GM20000 (cell line): ENCODE measurements around the gene CBFB.

ENCODE experiments used
- DNase-seq: peaks from one replicate; pipeline ENCODE4 v3.0.0; 2012; ENCODE audit warnings: low spot score
- TF ChIP-seq, protein P1 (sequence below): IDR thresholded peaks from 2 replicates; pipeline ENCODE4 v1.5.1; 2012; ENCODE audit warnings: mild to moderate bottlenecking, control low read depth; ENCODE audit errors: extremely low read depth, missing control alignments

CBFB gene

DNA sequence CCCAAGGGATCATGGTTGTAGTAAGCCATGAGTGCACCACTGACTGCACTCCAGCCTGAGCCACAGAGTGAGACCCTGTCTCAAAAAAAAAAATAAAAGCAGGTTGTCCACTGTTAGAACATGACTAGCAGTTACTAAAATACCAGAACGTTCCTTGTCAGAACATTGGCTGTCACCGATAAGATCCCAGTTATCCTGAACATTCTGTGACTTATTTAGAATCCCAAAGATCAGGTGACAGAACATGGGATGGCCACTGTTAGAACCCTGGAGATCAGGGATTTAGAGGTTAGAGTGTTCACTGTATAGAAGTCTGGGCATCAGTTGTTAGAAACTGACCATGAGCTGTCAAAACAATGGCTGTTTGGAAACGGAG lies 32.0 kb upstream of the CBFB start:
- TF ChIP-seq, protein P1, sequence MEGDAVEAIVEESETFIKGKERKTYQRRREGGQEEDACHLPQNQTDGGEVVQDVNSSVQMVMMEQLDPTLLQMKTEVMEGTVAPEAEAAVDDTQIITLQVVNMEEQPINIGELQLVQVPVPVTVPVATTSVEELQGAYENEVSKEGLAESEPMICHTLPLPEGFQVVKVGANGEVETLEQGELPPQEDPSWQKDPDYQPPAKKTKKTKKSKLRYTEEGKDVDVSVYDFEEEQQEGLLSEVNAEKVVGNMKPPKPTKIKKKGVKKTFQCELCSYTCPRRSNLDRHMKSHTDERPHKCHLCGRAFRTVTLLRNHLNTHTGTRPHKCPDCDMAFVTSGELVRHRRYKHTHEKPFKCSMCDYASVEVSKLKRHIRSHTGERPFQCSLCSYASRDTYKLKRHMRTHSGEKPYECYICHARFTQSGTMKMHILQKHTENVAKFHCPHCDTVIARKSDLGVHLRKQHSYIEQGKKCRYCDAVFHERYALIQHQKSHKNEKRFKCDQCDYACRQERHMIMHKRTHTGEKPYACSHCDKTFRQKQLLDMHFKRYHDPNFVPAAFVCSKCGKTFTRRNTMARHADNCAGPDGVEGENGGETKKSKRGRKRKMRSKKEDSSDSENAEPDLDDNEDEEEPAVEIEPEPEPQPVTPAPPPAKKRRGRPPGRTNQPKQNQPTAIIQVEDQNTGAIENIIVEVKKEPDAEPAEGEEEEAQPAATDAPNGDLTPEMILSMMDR = no peak
- no peak for DNase-seq

DNA sequence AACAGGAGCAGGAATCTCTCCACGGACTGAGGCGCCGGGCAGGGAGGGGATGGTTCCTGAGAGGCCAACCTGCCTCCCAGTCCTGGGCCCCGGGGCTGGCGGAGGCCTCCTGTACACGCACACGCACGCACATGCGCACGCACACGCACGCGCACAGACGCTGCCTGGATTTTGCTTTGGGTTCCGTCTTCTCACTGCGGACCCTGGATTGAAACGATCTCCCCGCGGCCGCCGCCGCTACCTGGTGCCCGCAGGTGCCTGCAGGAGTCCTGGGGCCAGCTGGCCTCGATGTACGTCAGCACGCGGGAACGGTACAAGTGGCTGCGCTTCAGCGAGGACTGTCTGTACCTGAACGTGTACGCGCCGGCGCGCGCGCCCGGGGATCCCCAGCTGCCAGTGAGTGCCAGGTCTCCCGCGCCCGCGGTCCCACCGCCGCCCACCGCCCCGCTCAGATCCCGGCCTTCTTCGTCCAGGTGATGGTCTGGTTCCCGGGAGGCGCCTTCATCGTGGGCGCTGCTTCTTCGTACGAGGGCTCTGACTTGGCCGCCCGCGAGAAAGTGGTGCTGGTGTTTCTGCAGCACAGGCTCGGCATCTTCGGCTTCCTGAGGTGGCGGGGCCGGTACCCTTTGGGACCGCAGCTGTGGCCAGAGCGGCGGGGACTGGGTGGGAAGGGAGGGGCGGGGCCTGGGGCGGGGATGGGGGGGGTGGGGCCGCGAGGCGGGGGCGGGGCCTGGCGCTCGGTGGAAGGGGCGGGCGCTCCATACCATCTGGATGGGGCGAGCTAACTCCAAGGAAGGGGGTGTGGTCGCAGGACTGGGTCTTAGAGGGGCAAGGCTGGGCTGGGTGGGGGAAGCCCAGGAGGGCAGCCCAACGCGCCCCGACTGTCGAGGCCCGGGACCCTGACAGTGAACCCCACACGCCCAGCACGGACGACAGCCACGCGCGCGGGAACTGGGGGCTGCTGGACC lies 28.3 kb upstream of the CBFB start:
- DNase-seq = peak; percentile 86
- TF ChIP-seq, protein P1 = no peak

DNA sequence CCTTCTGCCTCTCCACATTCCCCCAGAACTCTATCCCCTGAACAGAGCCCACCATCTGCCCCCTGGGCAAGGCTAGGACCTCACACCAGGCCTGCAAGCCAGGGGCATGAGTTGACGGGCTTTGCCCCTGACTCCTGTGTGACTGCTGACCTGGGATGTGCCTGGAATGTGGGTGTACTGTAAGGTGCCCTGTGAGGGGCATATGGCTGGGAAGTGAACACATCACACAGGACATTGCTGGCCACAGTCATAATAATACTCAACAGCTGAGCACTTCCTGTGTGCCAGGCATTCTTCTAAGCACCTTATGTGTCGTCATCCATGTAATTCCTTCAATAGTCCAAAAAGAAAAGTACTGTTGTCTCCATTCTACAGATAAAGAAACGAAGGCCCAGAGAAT lies 27.2 kb upstream of the CBFB start:
- no peak for DNase-seq
- TF ChIP-seq, protein P1 = no peak

DNA sequence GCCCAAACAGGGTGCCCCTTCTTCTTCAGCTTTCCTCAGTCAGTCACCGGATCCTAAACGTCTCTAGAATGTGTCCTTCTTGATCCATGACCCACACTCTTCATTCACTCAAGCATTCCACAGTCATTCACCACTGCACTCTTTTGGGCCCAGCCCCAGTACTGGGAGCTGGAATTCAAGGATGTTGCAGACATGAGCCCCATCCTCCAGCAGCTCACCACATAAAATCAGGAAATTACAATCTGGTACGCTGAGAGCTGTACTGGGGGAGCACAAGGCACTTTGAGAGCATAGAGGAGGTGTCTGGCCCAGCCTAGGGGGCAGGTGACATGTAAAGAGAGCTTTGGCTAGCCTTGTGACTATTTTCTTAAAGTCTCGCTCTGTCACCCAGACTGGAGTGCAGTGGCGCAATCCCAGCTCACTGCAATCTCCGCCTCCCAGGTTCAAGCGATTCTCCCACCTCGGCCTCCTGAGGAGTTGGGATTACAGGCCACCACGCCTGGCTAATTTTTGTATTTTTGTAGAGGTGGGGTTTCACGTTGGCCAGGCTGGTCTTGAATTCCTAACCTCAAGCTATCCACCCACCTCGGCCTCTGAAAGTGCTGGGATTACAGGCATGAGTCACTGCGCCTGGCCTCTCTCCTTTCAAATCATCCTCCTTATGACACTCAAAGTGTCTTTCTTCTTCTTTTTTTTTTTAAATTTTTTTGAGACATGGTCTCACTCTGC lies 21.9 kb upstream of the CBFB start:
- no peak for DNase-seq

DNA sequence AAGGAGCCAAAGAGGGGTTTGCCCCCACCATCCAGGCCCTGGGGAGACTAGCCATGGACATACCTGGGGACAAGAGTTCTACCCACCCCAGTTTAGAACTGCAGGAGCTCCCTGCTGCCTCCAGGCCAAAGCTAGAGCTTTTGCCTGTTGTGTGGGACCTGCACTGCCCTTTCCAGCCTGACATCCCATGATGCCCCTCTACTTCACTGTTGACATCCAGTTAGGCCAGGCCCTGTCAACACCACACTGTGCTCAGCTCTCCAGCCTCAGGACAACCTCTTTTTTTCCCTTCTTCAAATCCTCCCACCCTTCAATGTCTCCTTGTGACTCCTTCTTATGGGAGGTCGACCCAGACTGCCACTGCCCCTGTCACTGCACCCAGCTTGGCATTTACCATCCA lies 19.8 kb upstream of the CBFB start:
- TF ChIP-seq, protein P1 = no peak
- DNase-seq = no peak

More for the DNA sequence above, 21.9 kb upstream of the CBFB start:
- TF ChIP-seq, protein P1 = no peak

DNA sequence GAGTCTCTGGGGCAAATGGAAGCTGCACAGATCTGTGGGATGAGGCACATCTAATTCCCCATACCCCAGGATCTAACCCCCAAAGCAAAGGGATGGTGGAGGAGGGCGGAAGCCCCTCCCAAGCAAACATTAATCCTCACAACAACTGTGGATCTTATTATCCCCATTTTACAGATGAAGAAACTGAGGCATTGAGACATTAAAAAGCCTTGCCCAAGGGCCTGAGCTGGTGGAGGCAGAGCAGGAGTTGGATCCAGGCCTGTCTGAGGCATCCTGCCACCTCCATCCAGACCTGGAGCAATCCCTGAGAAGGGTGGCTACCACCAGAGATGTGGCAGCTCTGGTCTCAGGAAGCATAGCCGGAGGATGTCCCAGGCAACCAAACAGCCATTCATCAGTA lies 17.7 kb upstream of the CBFB start:
- TF ChIP-seq, protein P1 = no peak
- no peak for DNase-seq

DNA sequence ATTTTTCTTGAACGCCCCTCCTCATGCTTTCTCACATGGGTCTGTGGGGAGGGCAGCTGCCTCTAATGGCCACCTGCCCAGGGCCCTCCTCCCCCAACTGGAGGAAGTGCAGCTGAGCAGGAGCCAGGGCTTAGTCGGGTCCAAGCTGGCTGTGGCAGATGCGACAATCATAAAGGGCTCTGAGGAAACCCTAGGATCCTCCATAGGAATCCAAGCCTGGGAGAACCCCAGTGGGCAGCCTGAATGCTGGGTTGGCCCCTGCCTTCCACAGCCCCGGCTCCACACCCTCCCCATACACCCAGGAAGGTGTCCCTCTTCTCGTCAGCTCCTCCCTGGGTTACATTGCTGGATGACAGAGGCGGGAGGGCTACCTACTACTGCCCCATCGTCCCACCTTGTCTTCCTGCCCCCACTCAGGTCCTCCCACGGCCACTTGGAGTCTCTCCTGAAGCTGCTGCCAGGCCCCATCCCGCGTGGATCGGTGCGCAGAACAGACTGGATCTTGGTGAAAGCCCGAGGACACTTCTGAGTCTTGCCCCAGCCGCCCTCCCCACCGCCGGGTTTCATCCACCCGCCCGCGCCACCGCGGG lies 15.6 kb upstream of the CBFB start:
- TF ChIP-seq, protein P1 = no peak
- no peak for DNase-seq
